ENCODE results near the gene MERTK.

DNA sequence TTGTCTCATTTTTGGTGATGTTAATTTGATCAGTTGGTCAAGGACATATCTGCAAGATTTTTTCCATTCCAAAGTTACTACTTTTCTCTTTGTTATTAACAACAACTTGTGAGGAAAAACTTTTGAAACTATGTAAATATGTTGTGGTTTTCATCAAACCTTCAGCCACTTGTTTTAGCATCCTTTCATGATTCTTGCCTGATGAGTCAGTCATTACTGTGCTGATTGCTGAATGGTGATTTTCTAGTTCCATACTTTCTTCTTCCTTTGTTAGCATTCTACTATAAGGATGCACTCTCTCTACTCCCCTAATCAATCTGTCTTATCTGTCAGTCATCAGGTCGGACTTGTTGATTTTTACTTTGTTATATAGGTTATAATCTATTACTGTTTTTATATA lies 167.6 kb downstream of the MERTK start:
- TF ChIP-seq GATA2 (IDR thresholded peaks at IDR 0.05; ENCODE audit: low read depth, low read length) (no peak), GATA3 (IDR thresholded peaks at IDR 0.05; ENCODE audit: low read depth, low read length) (no peak)

All from SH-SY5Y (cell line).